ENCODE data around the gene SNAP25. TPM values are rescaled to one million over a fixed set of nuclear protein-coding genes. Genes with fewer than 3 reads are reported as not detected.

SNAP25 gene
- total RNA-seq, 1 donor from 2014 or later = 3.7 TPM

GRCh38 chr20:10221021-10221420 is 2.4 kb downstream of the SNAP25 start:
- H3K4me3 Mint-ChIP-seq = no peak overlapping the region
- H3K36me3 Mint-ChIP-seq (ENCODE audit: low read depth) = no peaks in the 10 kb centered on the region

GRCh38 chr20:10225439-10226060 is 6.9 kb downstream of the SNAP25 start:
- Mint-ChIP-seq H3K27me3 (ENCODE audit: insufficient read depth) (peaks cover 1% of the 10 kb centered on the region), H3K4me1 (ENCODE audit: low read depth) (no peaks in the 10 kb centered on the region), H3K9me3 (no peaks in the 10 kb centered on the region), H3K27ac (no peak overlapping the region), H3K36me3 (ENCODE audit: low read depth) (no peaks in the 10 kb centered on the region), H3K4me3 (no peak overlapping the region)
- no peak for DNase-seq (ENCODE audit: low spot score)
- intact Hi-C loops (cut with micrococcal nuclease) = loop anchor here (2.0 kb wide), 1 partner anchor 247 kb away; no protein-coding TSS in a partner anchor

More at GRCh38 chr20:10221021-10221420, 2.4 kb downstream of the SNAP25 start:
- Mint-ChIP-seq H3K27me3 (ENCODE audit: insufficient read depth) (peaks cover 17% of the 10 kb centered on the region), H3K27ac (no peak overlapping the region), H3K4me1 (ENCODE audit: low read depth) (peaks cover 12% of the 10 kb centered on the region), H3K9me3 (peaks cover 4% of the 10 kb centered on the region)
- intact Hi-C loops (cut with micrococcal nuclease) = no loop called here
- no peak for DNase-seq (ENCODE audit: low spot score)

GRCh38 chr20:10228330-10228729 is 9.7 kb downstream of the SNAP25 start:
- no peak overlapping the region for H3K27ac Mint-ChIP-seq
- H3K27me3 Mint-ChIP-seq (ENCODE audit: insufficient read depth) = no peaks in the 10 kb centered on the region
- H3K36me3 Mint-ChIP-seq (ENCODE audit: low read depth) = no peaks in the 10 kb centered on the region
- H3K9me3 Mint-ChIP-seq = no peaks in the 10 kb centered on the region
- DNase-seq (ENCODE audit: low spot score) = no peak
- no peak overlapping the region for H3K4me3 Mint-ChIP-seq
- no peaks in the 10 kb centered on the region for H3K4me1 Mint-ChIP-seq (ENCODE audit: low read depth)
- intact Hi-C loops (cut with micrococcal nuclease) = no loop called here

DNA sequence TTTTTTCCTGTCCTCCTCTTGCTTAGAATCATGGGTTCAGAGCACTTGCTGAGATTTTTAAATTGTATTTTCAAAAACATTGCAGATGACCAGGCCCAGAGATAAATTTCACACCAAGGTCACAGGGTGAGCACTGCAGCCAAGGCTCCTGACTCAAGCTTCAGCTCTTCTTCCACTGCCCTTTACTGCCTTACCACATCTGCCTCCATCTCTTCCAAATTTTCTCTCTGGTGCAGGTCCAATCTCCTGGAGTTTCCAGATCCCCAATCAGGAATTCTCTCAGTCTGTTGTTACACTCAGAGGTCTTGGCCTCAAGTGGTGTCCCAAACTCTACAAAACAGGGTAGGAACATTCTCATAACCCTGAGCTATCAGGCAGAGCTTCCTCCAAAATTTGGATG is 12.7 kb downstream of the SNAP25 start:
- Mint-ChIP-seq H3K4me3 (no peak overlapping the region), H3K36me3 (ENCODE audit: low read depth) (no peaks in the 10 kb centered on the region), H3K4me1 (ENCODE audit: low read depth) (no peaks in the 10 kb centered on the region), H3K27ac (no peak overlapping the region), H3K27me3 (ENCODE audit: insufficient read depth) (no peaks in the 10 kb centered on the region), H3K9me3 (no peaks in the 10 kb centered on the region)
- DNase-seq (ENCODE audit: low spot score) = no peak
- intact Hi-C loops (cut with micrococcal nuclease) = no loop called here

- Mint-ChIP-seq H3K27me3 (ENCODE audit: insufficient read depth) (no peaks in the 10 kb centered on the region), H3K9me3 (no peaks in the 10 kb centered on the region), H3K36me3 (ENCODE audit: low read depth) (no peaks in the 10 kb centered on the region), H3K4me3 (no peak overlapping the region), H3K4me1 (ENCODE audit: low read depth) (no peaks in the 10 kb centered on the region), H3K27ac (no peak overlapping the region)
- DNase-seq (ENCODE audit: low spot score) = no peak
- intact Hi-C loops (cut with micrococcal nuclease) = no loop called here
Observed at GRCh38 chr20:10236540-10237533, 18.2 kb downstream of the SNAP25 start.

GRCh38 chr20:10239954-10240353 is 21.3 kb downstream of the SNAP25 start:
- H3K9me3 Mint-ChIP-seq = no peaks in the 10 kb centered on the region
- no peaks in the 10 kb centered on the region for H3K36me3 Mint-ChIP-seq (ENCODE audit: low read depth)
- H3K27me3 Mint-ChIP-seq (ENCODE audit: insufficient read depth) = no peaks in the 10 kb centered on the region
- H3K4me1 Mint-ChIP-seq (ENCODE audit: low read depth) = no peaks in the 10 kb centered on the region
- intact Hi-C loops (cut with micrococcal nuclease) = no loop called here
- no peak overlapping the region for H3K27ac Mint-ChIP-seq
- no peak for DNase-seq (ENCODE audit: low spot score)
- H3K4me3 Mint-ChIP-seq = no peak overlapping the region

DNA sequence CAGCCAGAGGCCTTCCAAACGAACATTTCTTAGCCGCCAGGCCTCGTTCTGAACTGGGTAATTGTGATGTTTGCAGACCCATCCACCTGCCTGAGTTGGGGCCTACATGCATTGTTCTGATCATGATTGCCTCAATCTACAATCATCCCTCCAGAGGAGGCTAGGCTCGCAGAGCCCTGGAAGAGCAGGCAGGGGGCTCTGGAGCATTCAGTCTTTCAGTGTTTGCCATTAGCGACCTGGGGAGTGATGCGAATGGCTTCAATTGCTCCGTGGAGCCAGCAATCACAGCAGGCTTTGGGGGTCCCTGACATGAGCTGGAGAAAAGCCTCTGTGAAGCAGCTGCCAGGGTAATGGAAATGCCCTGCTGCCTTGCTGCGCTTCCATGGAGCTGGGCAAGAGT is 22.0 kb downstream of the SNAP25 start:
- DNase-seq (ENCODE audit: low spot score) = no peak
- no peak overlapping the region for H3K4me3 Mint-ChIP-seq
- no peaks in the 10 kb centered on the region for H3K4me1 Mint-ChIP-seq (ENCODE audit: low read depth)
- H3K9me3 Mint-ChIP-seq = no peaks in the 10 kb centered on the region
- no peaks in the 10 kb centered on the region for H3K27me3 Mint-ChIP-seq (ENCODE audit: insufficient read depth)
- no peaks in the 10 kb centered on the region for H3K36me3 Mint-ChIP-seq (ENCODE audit: low read depth)
- no peak overlapping the region for H3K27ac Mint-ChIP-seq
- intact Hi-C loops (cut with micrococcal nuclease) = no loop called here

GRCh38 chr20:10242166-10242565 is 23.5 kb downstream of the SNAP25 start:
- DNase-seq (ENCODE audit: low spot score) = no peak
- intact Hi-C loops (cut with micrococcal nuclease) = no loop called here
- no peaks in the 10 kb centered on the region for H3K9me3 Mint-ChIP-seq
- no peak overlapping the region for H3K4me3 Mint-ChIP-seq
- H3K36me3 Mint-ChIP-seq (ENCODE audit: low read depth) = no peaks in the 10 kb centered on the region
- H3K4me1 Mint-ChIP-seq (ENCODE audit: low read depth) = no peaks in the 10 kb centered on the region
- no peak overlapping the region for H3K27ac Mint-ChIP-seq
- no peaks in the 10 kb centered on the region for H3K27me3 Mint-ChIP-seq (ENCODE audit: insufficient read depth)

- Mint-ChIP-seq H3K27ac (no peak overlapping the region), H3K4me3 (no peak overlapping the region), H3K36me3 (ENCODE audit: low read depth) (no peaks in the 10 kb centered on the region)
Observed at GRCh38 chr20:10247440-10247839, 28.8 kb downstream of the SNAP25 start.

GRCh38 chr20:10249048-10249770 is 30.6 kb downstream of the SNAP25 start:
- no peak overlapping the region for H3K4me3 Mint-ChIP-seq
- intact Hi-C loops (cut with micrococcal nuclease) = no loop called here
- DNase-seq (ENCODE audit: low spot score) = no peak

More at GRCh38 chr20:10247440-10247839, 28.8 kb downstream of the SNAP25 start:
- Mint-ChIP-seq H3K9me3 (no peaks in the 10 kb centered on the region), H3K4me1 (ENCODE audit: low read depth) (no peaks in the 10 kb centered on the region), H3K27me3 (ENCODE audit: insufficient read depth) (no peaks in the 10 kb centered on the region)
- no peak for DNase-seq (ENCODE audit: low spot score)
- intact Hi-C loops (cut with micrococcal nuclease) = no loop called here

DNA sequence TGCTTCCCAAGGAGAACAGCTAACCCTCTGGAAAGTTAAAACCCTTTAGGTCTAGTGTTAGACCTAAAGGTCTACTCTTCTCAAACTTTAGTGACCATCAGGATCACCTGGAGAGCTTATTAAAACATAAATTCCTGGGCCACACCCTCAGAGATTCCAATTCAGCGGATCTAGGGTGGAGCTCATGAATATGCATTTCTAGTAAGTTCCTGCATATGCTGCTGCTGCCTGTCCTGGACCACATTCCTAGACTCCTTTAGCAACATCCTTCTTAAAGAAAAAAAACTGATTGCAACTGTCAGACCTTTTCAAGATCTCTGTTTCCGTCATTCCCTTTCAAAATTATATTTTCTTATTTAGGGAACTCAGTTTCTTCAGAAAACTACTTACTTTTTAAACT is 31.2 kb downstream of the SNAP25 start:
- DNase-seq (ENCODE audit: low spot score) = no peak
- H3K27me3 Mint-ChIP-seq (ENCODE audit: insufficient read depth) = no peaks in the 10 kb centered on the region
- H3K4me1 Mint-ChIP-seq (ENCODE audit: low read depth) = no peaks in the 10 kb centered on the region
- intact Hi-C loops (cut with micrococcal nuclease) = no loop called here
- H3K4me3 Mint-ChIP-seq = no peak overlapping the region
- H3K36me3 Mint-ChIP-seq (ENCODE audit: low read depth) = no peaks in the 10 kb centered on the region
- H3K9me3 Mint-ChIP-seq = no peaks in the 10 kb centered on the region
- H3K27ac Mint-ChIP-seq = no peak overlapping the region

More at GRCh38 chr20:10249048-10249770, 30.6 kb downstream of the SNAP25 start:
- Mint-ChIP-seq H3K36me3 (ENCODE audit: low read depth) (no peaks in the 10 kb centered on the region), H3K9me3 (no peaks in the 10 kb centered on the region), H3K27me3 (ENCODE audit: insufficient read depth) (no peaks in the 10 kb centered on the region), H3K4me1 (ENCODE audit: low read depth) (no peaks in the 10 kb centered on the region), H3K27ac (no peak overlapping the region)

DNA sequence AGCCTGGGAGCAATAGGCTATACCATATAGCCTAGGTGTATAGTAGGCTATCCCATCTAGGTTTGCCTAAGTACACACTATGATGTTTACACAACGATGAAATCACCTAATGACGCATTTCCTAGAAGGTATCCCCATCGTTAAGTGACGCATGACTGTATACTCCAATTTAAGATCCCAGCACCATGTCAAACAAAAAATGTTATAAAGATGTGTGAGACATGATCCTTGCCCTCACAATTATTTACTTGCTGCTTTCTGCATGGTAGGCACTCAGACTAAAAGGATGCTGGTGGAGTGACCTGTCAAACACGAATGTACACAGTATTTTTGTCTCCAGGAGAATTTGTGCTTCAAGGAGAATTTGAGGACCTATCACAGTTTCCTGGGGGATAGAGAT is 32.3 kb downstream of the SNAP25 start:
- Mint-ChIP-seq H3K4me3 (no peak overlapping the region), H3K4me1 (ENCODE audit: low read depth) (no peaks in the 10 kb centered on the region), H3K9me3 (no peaks in the 10 kb centered on the region), H3K36me3 (ENCODE audit: low read depth) (no peaks in the 10 kb centered on the region), H3K27me3 (ENCODE audit: insufficient read depth) (no peaks in the 10 kb centered on the region), H3K27ac (no peak overlapping the region)
- intact Hi-C loops (cut with micrococcal nuclease) = no loop called here
- no peak for DNase-seq (ENCODE audit: low spot score)

DNA sequence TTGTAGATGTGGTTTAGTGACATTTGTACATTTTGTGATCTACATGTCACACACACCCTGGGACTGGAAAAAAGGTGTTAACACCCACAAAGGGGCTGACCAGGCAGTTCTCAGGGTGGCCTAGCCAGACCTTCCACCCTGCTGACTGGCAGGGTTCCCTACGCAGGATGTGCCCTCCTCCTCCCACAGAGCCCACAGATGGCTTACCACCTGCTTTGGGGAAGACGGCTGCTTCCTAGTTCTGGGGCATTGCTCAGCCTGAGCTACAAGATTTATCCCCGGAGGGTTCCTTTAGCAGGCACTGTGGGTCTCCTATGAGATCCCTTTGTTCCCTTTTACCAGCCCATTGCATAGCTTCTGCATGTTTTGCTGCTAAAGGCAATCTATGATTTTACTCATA is 35.1 kb downstream of the SNAP25 start:
- no peaks in the 10 kb centered on the region for H3K9me3 Mint-ChIP-seq
- intact Hi-C loops (cut with micrococcal nuclease) = no loop called here
- H3K27me3 Mint-ChIP-seq (ENCODE audit: insufficient read depth) = no peaks in the 10 kb centered on the region
- no peak overlapping the region for H3K27ac Mint-ChIP-seq
- no peaks in the 10 kb centered on the region for H3K36me3 Mint-ChIP-seq (ENCODE audit: low read depth)
- DNase-seq (ENCODE audit: low spot score) = no peak
- H3K4me3 Mint-ChIP-seq = no peak overlapping the region
- H3K4me1 Mint-ChIP-seq (ENCODE audit: low read depth) = no peaks in the 10 kb centered on the region

Data from activated T-helper 1 cell treated with anti-CD3 and anti-CD28 coated beads, Interleukin-12 subunit alpha, Interleukin-12 subunit beta, Interleukin-2, Interleukin-4 antibody, amounts not matched to agents 30 ng/mL and 10 ng/mL and 1 ng/mL, durations not matched to agents 14 hours and 24 hours and 36 hours (primary cell).